ENCODE results near the gene LSM12.

DNA sequence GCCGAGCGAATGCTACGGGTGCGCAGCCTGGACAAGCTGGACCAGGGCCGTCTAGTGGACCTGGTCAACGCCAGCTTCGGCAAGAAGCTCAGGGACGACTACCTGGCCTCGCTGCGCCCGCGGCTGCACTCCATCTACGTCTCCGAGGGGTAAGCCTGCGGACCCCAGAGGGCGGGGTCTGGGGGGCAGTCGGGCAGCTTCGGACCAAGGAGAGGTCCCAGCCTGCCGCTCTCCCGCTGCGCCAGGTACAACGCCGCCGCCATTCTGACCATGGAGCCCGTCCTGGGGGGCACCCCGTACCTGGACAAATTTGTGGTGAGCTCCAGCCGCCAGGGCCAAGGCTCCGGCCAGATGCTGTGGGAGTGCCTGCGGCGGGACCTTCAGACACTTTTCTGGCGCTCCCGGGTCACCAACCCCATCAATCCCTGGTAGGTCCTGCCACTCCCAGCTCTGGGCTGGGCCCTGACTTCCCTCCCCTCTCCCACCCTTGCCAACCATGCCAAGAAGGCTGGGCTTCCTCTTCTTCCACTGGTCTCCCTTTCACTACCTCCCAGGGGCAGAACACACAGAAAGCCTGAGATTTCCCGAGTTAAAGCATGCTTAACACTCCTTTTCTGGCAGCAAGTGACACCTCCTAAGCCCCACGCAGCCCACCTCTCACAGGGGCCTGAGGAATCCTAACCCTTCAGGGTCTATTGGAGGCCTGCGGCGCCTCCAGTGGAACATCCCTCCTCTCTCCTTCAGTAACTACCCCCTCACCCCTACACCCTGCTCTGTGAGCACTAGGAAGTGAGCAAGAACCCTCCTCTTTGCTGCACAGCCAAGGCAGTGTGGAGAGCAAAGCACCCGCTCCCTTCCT, 58.9 kb downstream of the LSM12 start:
- TF ChIP-seq POLR2A (IDR thresholded peaks at IDR 0.05), result no peak
- TF ChIP-seq, protein P1, sequence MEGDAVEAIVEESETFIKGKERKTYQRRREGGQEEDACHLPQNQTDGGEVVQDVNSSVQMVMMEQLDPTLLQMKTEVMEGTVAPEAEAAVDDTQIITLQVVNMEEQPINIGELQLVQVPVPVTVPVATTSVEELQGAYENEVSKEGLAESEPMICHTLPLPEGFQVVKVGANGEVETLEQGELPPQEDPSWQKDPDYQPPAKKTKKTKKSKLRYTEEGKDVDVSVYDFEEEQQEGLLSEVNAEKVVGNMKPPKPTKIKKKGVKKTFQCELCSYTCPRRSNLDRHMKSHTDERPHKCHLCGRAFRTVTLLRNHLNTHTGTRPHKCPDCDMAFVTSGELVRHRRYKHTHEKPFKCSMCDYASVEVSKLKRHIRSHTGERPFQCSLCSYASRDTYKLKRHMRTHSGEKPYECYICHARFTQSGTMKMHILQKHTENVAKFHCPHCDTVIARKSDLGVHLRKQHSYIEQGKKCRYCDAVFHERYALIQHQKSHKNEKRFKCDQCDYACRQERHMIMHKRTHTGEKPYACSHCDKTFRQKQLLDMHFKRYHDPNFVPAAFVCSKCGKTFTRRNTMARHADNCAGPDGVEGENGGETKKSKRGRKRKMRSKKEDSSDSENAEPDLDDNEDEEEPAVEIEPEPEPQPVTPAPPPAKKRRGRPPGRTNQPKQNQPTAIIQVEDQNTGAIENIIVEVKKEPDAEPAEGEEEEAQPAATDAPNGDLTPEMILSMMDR (IDR thresholded peaks at IDR 0.05), result no peak

Measured in lower leg skin (tissue), 3 donors.